HFF-Myc (cell line): Measurements from ENCODE around the gene KPNB1.

Experiments
- DNase-seq: peaks from one replicate; pipeline ENCODE4 v3.0.0-alpha.2; 2011; ENCODE audit warnings: low read depth; ENCODE audit errors: extremely low read depth
- H3K4me3 ChIP-seq: replicated peaks from 2 replicates; pipeline ENCODE4 v1.5.1; 2011; ENCODE audit warnings: low read depth, mild to moderate bottlenecking, control low read depth, low read length
- CTCF ChIP-seq: IDR thresholded peaks from 2 replicates; pipeline ENCODE4 v1.5.1; 2012; ENCODE audit warnings: mild to moderate bottlenecking, low read depth, low read length, control low read depth; ENCODE audit errors: missing control alignments

The KPNB1 gene

GRCh38 chr17:47663912-47664623 is 14.3 kb downstream of the KPNB1 start:
- no peak overlapping the region for H3K4me3 ChIP-seq
- DNase-seq = peak; percentile 42
- peak; percentile 74 for TF ChIP-seq CTCF

- no peak for DNase-seq
- TF ChIP-seq CTCF = no peak
- no peak overlapping the region for H3K4me3 ChIP-seq
Observed at GRCh38 chr17:47664624-47664941, 14.9 kb downstream of the KPNB1 start.

- no peak overlapping the region for H3K4me3 ChIP-seq
- no peak for TF ChIP-seq CTCF
- no peak for DNase-seq
Observed at GRCh38 chr17:47665655-47666054, 15.9 kb downstream of the KPNB1 start.

- no peak for DNase-seq
- TF ChIP-seq CTCF = no peak
- no peak overlapping the region for H3K4me3 ChIP-seq
Observed at GRCh38 chr17:47669081-47669480, 19.4 kb downstream of the KPNB1 start.

- TF ChIP-seq CTCF = no peak
- no peak overlapping the region for H3K4me3 ChIP-seq
- DNase-seq = no peak
Observed at GRCh38 chr17:47670064-47670463, 20.3 kb downstream of the KPNB1 start.

GRCh38 chr17:47674499-47674898 is 24.8 kb downstream of the KPNB1 start:
- no peak for DNase-seq
- no peak overlapping the region for H3K4me3 ChIP-seq
- no peak for TF ChIP-seq CTCF
